GM18519 (cell line): ENCODE data around the gene MED15.

Experiments
- ATAC-seq: cut with Tn5 transposase; IDR thresholded peaks from one replicate; pipeline ENCODE4 v1.9.1; 2021; ENCODE audit warnings: mild to moderate bottlenecking, moderate library complexity; ENCODE audit not compliant: unreplicated experiment, low FRiP score

MED15 gene

GRCh38 chr22:20567993-20568417, 60.6 kb downstream of the MED15 start:
- no peak for ATAC-seq

- ATAC-seq: no peak
Observed at GRCh38 chr22:20568502-20569058, 61.2 kb downstream of the MED15 start.

GRCh38 chr22:20569059-20570058, 61.9 kb downstream of the MED15 start:
- no peak for ATAC-seq

GRCh38 chr22:20571078-20571503, 63.7 kb downstream of the MED15 start:
- no peak for ATAC-seq

GRCh38 chr22:20571531-20572007, 64.2 kb downstream of the MED15 start:
- no peak for ATAC-seq

GRCh38 chr22:20572132-20572802, 64.9 kb downstream of the MED15 start:
- no peak for ATAC-seq

- no peak for ATAC-seq
Observed at GRCh38 chr22:20573176-20573832, 65.9 kb downstream of the MED15 start.

- ATAC-seq: no peak
Observed at GRCh38 chr22:20573833-20574615, 66.6 kb downstream of the MED15 start.

- no peak for ATAC-seq
Observed at GRCh38 chr22:20574920-20575353, 67.5 kb downstream of the MED15 start.

GRCh38 chr22:20575724-20576444, 68.5 kb downstream of the MED15 start:
- ATAC-seq: no peak

- ATAC-seq: no peak
Observed at GRCh38 chr22:20576445-20576816, 69.0 kb downstream of the MED15 start.

GRCh38 chr22:20577045-20577444, 69.6 kb downstream of the MED15 start:
- no peak for ATAC-seq

GRCh38 chr22:20577549-20577975, 70.2 kb downstream of the MED15 start:
- no peak for ATAC-seq

- ATAC-seq: no peak
Observed at GRCh38 chr22:20578192-20578591, 70.8 kb downstream of the MED15 start.

GRCh38 chr22:20578707-20579106, 71.3 kb downstream of the MED15 start:
- ATAC-seq: no peak

GRCh38 chr22:20579273-20580120, 72.1 kb downstream of the MED15 start:
- no peak for ATAC-seq

- no peak for ATAC-seq
Observed at GRCh38 chr22:20580179-20580578, 72.8 kb downstream of the MED15 start.
